ENCODE results near the gene LONP1.

LONP1 gene

DNA sequence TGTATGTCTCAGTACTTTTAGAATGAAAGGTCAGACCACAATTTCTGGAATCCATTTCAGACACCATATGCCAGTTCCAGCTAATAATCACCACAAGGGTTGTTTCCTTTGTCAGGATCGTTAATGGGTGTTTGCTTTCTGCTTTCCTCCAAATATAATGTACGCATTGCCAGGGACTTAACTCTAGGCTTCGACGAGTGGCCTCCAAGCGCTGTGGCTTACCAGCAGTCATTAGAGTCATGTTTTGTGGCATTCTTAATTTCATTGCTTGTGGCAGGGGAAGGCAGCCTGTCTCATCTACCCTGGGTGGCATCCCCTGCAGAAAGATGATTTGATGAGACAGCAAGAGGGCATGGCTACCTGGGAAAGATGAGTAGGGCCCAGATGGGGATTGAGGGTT is 74.5 kb downstream of the LONP1 start:
- no peak for DNase-seq (ENCODE audit: low read depth)

DNA sequence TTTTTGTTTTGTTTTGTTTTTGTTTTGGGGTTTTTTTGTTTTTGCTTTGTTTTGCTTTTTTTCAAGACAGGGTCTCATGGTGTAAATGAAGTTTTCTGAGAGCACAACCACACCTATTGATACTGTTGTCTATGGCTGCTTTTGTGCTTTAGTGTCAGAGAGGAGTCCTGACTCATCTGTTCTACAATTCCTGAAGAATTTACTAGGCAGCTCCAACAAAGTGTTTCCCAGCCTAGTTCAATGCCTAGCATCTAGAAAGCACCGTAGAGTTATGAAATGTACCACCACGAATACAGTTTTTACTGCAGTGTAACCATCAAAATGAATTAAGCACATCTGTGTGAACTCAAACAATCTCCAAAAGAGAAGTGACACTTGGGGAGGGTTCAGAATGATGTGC is 75.9 kb downstream of the LONP1 start:
- no peak for DNase-seq (ENCODE audit: low read depth)

DNA sequence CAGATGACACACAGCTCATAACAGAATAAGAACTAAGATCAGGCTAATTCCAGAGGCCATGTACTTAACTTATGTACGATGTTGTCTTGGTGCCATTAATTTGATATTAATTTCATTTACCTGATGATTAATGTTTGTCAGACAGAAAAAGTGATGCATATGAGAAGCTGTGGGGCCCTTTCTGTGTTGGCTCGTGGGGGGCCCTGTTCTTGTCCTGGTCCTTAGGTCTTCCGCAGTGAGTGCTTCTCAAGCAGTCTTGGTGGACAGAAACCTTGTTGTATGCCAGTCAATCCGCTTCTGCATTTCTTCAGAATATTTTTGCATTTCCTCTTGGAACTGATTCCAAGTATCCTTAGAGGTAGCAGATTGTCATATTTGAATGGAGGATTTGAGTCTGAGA is 76.9 kb downstream of the LONP1 start:
- DNase-seq (ENCODE audit: low read depth), result no peak

DNA sequence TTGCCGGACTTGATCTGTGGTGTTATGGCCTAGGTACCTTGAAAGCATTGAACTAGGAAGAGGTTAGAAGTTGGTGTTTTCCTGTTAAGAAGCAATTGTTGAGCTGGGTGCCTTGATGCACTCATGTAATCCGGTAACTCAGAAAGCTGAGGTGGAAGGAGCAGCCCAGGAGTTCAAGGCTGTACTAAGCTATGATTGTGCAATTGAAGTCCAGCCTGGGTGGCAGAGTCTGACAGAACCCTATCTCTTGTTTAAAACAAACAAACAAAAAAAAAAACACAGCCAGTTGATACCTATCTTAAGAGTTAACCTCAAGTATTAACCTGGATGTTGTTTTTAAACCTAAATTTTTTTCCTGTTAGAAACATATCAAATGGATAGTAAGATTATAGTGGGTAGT is 77.7 kb downstream of the LONP1 start:
- DNase-seq (ENCODE audit: low read depth), result no peak
